Neural crest cell (in vitro differentiated cells): ENCODE results near the gene KCNK6. TPM values are rescaled to one million over a fixed set of nuclear protein-coding genes. Genes with fewer than 3 reads are reported as not detected.
A peak's percentile ranks its signal among the peaks of the same experiment; 100 is the strongest.
"Not testable (repeated sequence)": the region's sequence is repeated elsewhere in the genome, so short reads cannot be mapped to it uniquely, and the experiment has no call there.

Experiments
- DNase-seq: peaks from one replicate; pipeline ENCODE4 v3.0.0; 2021; ENCODE audit warnings: low read depth, mixed read lengths, low spot score
- H3K27ac Mint-ChIP-seq: one replicate; pipeline ENCODE4 v1.8.0; 2021; ENCODE audit warnings: mild to moderate bottlenecking, mixed read lengths; ENCODE audit not compliant: unreplicated experiment
- H3K27me3 Mint-ChIP-seq: 2 replicates; pipeline ENCODE4 v1.8.0; 2021; ENCODE audit warnings: low read depth, mild to moderate bottlenecking, mixed read lengths
- H3K36me3 Mint-ChIP-seq: 2 replicates; pipeline ENCODE4 v1.8.0; 2021; ENCODE audit warnings: low read depth, mild to moderate bottlenecking, mixed read lengths
- H3K4me1 Mint-ChIP-seq: 2 replicates; pipeline ENCODE4 v1.8.0; 2021; ENCODE audit warnings: mixed read lengths
- H3K4me3 Mint-ChIP-seq: one replicate; pipeline ENCODE4 v1.8.0; 2021; ENCODE audit warnings: mild to moderate bottlenecking, mixed read lengths
- H3K9me3 Mint-ChIP-seq: 2 replicates; pipeline ENCODE4 v1.8.0; 2021; ENCODE audit warnings: mixed read lengths
- total RNA-seq: library from RNA; stranded (reverse); gene quantifications from 2 replicates; pipeline ENCODE4 v1.2.1, GENCODE V29; 2021
- TF ChIP-seq, protein P1 (sequence below): fragments of 200-600 bp; sonication (generic); conservative IDR thresholded peaks from 2 replicates; pipeline ENCODE4 v1.5.0; 2021; ENCODE audit warnings: antibody characterized with exemption, mild to moderate bottlenecking

KCNK6 gene
- total RNA-seq, 1 donor from 2014 or later: not detected

DNA sequence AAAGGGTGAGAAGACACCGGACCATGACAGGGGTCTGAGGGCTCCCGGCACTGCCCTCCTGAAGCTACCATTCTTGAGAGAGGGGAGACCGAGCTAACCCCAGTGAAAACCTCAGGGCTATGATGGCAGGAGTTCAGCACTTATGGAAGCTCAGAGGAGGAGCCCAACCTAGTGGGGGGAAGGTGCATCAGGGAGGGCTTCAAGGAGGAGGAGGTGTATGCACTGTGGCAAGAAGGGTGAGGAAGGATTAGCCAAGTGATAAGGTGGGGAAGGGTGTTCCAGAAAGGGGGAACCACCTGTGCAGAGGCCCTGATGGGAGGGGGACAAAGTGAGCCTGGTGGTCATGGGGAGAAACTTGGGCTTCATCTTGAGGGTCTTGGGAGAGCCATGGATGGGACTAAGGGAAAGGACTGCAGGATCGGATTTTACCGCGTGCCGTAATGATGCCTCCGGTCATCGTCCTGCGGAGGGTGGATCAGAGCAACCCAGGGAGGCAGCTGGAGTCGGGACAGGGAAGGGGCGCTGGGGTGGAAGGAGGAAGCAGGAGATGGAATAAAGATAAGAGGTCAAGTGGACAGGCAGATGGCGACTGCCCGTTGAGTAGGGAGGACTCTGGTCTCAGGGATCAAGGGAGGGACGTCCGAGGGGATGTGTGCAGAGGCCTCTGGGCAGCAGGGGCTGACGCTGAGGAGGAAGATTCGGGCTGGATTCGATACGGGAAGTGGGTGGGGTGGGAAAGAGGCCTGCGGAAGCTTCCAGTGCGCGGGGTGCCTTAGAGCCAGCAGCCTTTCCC lies 41.4 kb downstream of the KCNK6 start:
- Mint-ChIP-seq H3K4me1 (peaks cover 9% of the 10 kb centered on the region), H3K4me3 (peak overlapping the region; percentile 85), H3K27me3 (peaks cover 67% of the 10 kb centered on the region), H3K27ac (no peak overlapping the region), H3K36me3 (no peaks in the 10 kb centered on the region), H3K9me3 (no peaks in the 10 kb centered on the region)
- DNase-seq: no peak
- TF ChIP-seq, protein P1, sequence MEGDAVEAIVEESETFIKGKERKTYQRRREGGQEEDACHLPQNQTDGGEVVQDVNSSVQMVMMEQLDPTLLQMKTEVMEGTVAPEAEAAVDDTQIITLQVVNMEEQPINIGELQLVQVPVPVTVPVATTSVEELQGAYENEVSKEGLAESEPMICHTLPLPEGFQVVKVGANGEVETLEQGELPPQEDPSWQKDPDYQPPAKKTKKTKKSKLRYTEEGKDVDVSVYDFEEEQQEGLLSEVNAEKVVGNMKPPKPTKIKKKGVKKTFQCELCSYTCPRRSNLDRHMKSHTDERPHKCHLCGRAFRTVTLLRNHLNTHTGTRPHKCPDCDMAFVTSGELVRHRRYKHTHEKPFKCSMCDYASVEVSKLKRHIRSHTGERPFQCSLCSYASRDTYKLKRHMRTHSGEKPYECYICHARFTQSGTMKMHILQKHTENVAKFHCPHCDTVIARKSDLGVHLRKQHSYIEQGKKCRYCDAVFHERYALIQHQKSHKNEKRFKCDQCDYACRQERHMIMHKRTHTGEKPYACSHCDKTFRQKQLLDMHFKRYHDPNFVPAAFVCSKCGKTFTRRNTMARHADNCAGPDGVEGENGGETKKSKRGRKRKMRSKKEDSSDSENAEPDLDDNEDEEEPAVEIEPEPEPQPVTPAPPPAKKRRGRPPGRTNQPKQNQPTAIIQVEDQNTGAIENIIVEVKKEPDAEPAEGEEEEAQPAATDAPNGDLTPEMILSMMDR: no peak

DNA sequence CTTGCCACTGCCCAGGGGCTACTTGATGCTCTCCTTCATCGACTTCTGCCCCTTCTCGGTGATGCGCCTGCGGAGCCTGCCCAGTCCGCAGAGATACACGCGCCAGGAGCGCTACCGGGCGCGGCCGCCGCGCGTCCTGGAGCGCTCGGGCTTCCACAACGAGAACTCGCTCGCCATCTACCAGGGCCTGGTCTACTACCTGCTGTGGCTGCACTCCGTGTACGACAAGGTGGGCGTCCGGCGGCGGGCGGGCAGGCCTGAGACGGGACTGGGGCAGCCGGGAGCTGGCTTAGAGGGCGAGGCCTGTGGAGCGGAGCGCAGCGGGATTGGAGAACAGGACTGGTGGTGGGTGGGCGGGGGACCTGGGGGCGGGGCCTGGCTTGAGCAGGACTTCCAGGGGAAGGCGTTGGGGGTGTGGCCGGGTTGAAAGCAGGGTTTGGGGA lies 42.0 kb downstream of the KCNK6 start:
- H3K9me3 Mint-ChIP-seq: no peaks in the 10 kb centered on the region
- TF ChIP-seq, protein P1: peak; percentile 48
- peaks cover 9% of the 10 kb centered on the region for H3K4me1 Mint-ChIP-seq
- peak overlapping the region; percentile 85 for H3K4me3 Mint-ChIP-seq
- DNase-seq: peak; percentile 65
- no peaks in the 10 kb centered on the region for H3K36me3 Mint-ChIP-seq
- H3K27me3 Mint-ChIP-seq: peaks cover 61% of the 10 kb centered on the region
- no peak overlapping the region for H3K27ac Mint-ChIP-seq

DNA sequence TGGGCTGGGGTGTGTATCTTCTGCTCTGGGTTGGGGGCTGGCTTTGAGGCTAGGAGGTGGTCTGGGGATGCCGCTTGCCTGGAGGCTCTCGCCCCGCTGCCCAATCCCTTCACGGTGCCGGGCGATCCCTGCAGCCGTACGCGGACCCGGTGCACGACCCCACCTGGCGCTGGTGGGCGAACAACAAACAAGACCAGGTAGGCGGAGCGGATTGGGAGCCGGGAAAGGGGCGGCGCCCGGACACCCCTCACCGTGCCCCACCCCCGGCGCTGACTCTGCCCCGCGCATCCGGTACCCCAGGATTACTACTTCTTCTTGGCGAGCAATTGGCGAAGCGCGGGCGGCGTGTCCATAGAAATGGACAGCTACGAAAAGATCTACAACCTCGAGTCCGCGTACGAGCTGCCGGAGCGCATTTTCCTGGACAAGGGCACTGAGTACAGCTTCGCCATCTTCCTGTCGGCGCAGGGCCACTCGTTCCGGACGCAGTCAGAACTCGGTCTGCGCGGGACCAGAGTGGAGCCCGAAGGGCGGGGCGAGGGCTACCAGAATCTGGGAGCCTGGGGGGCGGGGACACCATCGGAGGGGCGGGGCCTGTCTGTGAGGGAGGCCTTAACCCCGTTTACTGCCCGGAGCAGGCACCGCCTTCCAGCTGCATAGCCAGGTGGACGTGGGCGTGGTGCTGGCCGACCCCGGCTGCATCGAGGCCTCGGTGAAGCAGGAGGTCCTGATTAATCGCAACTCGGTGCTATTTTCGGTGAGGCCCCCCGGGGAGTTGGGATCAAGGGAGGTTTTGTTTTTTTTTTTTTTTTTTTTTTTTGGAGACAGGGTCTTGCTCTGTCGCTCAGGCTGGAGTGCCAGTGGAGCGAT lies 42.7 kb downstream of the KCNK6 start:
- TF ChIP-seq, protein P1: no peak
- Mint-ChIP-seq H3K36me3 (no peaks in the 10 kb centered on the region), H3K27ac (no peak overlapping the region), H3K27me3 (peaks cover 58% of the 10 kb centered on the region), H3K9me3 (no peaks in the 10 kb centered on the region), H3K4me1 (peaks cover 9% of the 10 kb centered on the region), H3K4me3 (peak overlapping the region; percentile 85)
- peak; percentile 63 for DNase-seq

DNA sequence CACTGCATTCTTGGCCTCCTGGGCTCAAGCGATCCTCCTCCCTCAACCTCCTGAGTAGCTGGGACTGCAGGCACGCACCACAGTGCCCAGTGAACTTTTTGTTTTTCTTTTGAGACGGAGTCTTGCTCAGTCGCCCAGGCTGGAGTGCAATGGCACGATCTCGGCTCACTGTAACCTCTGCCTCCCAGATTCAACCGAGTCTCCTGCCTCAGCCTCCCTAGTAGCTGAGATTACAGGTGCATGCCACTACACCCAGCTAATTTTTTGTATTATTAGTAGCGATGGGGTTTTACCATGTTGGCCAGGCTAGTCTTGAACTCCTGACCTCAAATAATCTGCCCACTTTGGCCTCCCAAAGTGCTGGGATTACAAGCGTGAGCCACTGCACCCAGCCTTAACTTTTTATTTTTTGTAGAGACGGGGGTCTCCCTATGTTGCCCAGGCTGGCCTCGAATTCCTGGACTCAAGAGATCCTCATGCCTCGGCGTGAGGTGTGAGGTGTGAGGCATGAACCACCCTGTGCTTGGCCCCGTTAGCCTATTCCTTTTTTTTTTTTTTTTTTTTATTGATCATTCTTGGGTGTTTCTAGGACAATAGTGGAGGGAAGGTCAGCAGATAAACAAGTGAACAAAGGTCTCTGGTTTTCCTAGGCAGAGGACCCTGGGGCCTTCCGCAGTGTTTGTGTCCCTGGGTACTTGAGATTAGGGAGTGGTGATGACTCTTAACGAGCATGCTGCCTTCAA lies 43.5 kb downstream of the KCNK6 start:
- not testable (repeated sequence) for H3K27ac Mint-ChIP-seq, H3K9me3 Mint-ChIP-seq, H3K4me1 Mint-ChIP-seq, H3K36me3 Mint-ChIP-seq, DNase-seq
- peaks cover 52% of the 10 kb centered on the region for H3K27me3 Mint-ChIP-seq
- H3K4me3 Mint-ChIP-seq: peak overlapping the region; percentile 56

DNA sequence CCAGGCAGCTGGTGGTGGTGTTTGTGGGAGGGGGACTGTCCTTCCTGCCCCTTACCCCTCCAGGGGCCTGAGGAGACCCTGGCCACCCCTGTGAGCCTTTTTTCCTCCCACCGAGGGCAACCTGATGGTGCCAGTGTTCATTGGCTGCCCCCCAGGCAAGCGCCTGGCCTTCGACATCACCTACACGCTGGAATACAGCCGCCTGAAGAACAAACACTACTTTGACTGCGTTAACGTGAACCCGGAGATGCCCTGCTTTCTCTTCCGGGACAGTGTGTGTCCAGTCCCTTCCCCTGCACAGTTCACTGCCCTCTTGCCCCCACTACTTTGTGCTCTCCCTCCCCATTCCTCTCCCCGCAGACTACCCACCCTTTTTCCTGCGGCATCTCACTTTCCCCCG lies 47.4 kb downstream of the KCNK6 start:
- TF ChIP-seq, protein P1: no peak
- H3K27me3 Mint-ChIP-seq: peaks cover 33% of the 10 kb centered on the region
- no peaks in the 10 kb centered on the region for H3K36me3 Mint-ChIP-seq
- H3K4me3 Mint-ChIP-seq: no peak overlapping the region
- no peaks in the 10 kb centered on the region for H3K4me1 Mint-ChIP-seq
- no peak overlapping the region for H3K27ac Mint-ChIP-seq
- no peak for DNase-seq
- no peaks in the 10 kb centered on the region for H3K9me3 Mint-ChIP-seq
